GM12873 (cell line): ENCODE data around the gene ADNP2.

Experiments
- CTCF ChIP-seq: IDR thresholded peaks from 2 replicates; pipeline ENCODE4 v1.5.1; 2012; ENCODE audit warnings: low read depth, mild to moderate bottlenecking, moderate library complexity, low read length, control low read depth; ENCODE audit not compliant: insufficient read depth; ENCODE audit errors: missing control alignments

Gene ADNP2

GRCh38 chr18:80107426-80107825 is 1.6 kb upstream of the ADNP2 start:
- no peak for TF ChIP-seq CTCF

GRCh38 chr18:80108121-80108536 is 933 bp upstream of the ADNP2 start:
- no peak for TF ChIP-seq CTCF

GRCh38 chr18:80109676-80110078 is 615 bp downstream of the ADNP2 start:
- TF ChIP-seq CTCF = no peak

GRCh38 chr18:80112624-80113248 is 3.7 kb downstream of the ADNP2 start:
- TF ChIP-seq CTCF = no peak

- TF ChIP-seq CTCF = no peak
Observed at GRCh38 chr18:80115035-80115434, 6.0 kb downstream of the ADNP2 start.

- TF ChIP-seq CTCF = no peak
Observed at GRCh38 chr18:80119111-80119510, 10.0 kb downstream of the ADNP2 start.

- TF ChIP-seq CTCF = no peak
Observed at GRCh38 chr18:80120932-80121331, 11.9 kb downstream of the ADNP2 start.
